H1 (cell line): ENCODE measurements around the gene KCNAB2. TPM values are rescaled to one million over a fixed set of nuclear protein-coding genes. Genes with fewer than 3 reads are reported as not detected.

Experiments used
- EZH2 ChIP-seq: fragments of 200-600 bp; sonication (generic); IDR thresholded peaks from 2 replicates; pipeline ENCODE4 v1.7.1; 2012; ENCODE audit warnings: low read depth, mild to moderate bottlenecking, moderate library complexity, low read length, inconsistent platforms; ENCODE audit not compliant: severe bottlenecking
- NRF1 ChIP-seq: IDR thresholded peaks from 2 replicates; pipeline ENCODE4 v1.6.1; 2011; ENCODE audit warnings: mild to moderate bottlenecking, low read depth, low read length, improper control_type of control experiment
- SIN3A ChIP-seq, 2 experiments: IDR thresholded peaks in 1 of 2; conservative IDR thresholded peaks in 1 of 2; 2 replicates each; pipeline ENCODE4 v1.6.1; 2011 to 2012; ENCODE audit warnings: low read length in 2 of 2, improper control_type of control experiment in 1 of 2, low read depth in 1 of 2, mild to moderate bottlenecking in 1 of 2
- SIRT6 ChIP-seq: IDR thresholded peaks from one replicate; pipeline ENCODE4 v1.7.1; 2012; ENCODE audit warnings: low read length, inconsistent platforms
- polyA plus RNA-seq, 7 experiments: library from polyadenylated mRNA; depleted of rRNA in 3 of 7; stranded (reverse) in 5 of 7; unstranded in 2 of 7; fragments of >200 nt in 5 of 7; fragments of 200-250 nt in 2 of 7; gene quantifications; 1 replicate in 5 of 7; 2 replicates in 1 of 7; 4 replicates in 1 of 7; pipeline versions ENCODE4 v1.2.1 to v1.2.3, GENCODE V29; 2011 to 2013; ENCODE audit warnings: missing spikeins in 2 of 7, mixed read lengths in 2 of 7
- total RNA-seq: library from RNA; stranded (reverse); fragmentation: NEBNext Ultra II Directional; extraction: Animal tissue kit (Norgen Biotek cat#: 25700); gene quantifications from 2 replicates; pipeline ENCODE4 v1.2.1, GENCODE V29; 2021
- TF ChIP-seq, protein P1 (sequence below): IDR thresholded peaks from 2 replicates; pipeline ENCODE4 v1.6.1; 2011; ENCODE audit warnings: low read length, improper control_type of control experiment

KCNAB2 gene
- total and polyA plus RNA-seq, 2 of the 8 experiments (the other 6 are each of a cell fraction or from before 2014, with no cell fraction given): 4.5 to 7.0 TPM

- TF ChIP-seq EZH2 (no peak), SIN3A (conservative IDR thresholded peaks at IDR 0.05 in 1 of 2, IDR thresholded peaks at IDR 0.05 in 1 of 2; ENCODE audit: low read depth in 1 of 2, low read length in 2 of 2) (no peak), NRF1 (no peak), SIRT6 (no peak)
- TF ChIP-seq, protein P1, sequence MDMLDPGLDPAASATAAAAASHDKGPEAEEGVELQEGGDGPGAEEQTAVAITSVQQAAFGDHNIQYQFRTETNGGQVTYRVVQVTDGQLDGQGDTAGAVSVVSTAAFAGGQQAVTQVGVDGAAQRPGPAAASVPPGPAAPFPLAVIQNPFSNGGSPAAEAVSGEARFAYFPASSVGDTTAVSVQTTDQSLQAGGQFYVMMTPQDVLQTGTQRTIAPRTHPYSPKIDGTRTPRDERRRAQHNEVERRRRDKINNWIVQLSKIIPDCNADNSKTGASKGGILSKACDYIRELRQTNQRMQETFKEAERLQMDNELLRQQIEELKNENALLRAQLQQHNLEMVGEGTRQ: no peak
Observed at GRCh38 chr1:6053206-6053546, 7.5 kb downstream of the KCNAB2 start (continued).
